ENCODE data around the gene C19orf81. TPM values are rescaled to one million over a fixed set of nuclear protein-coding genes. Genes with fewer than 3 reads are reported as not detected.

Gene C19orf81
- total and polyA plus RNA-seq, 9 of the 15 experiments (the other 6 are each of a cell fraction or from before 2014, with no cell fraction given): 2.5 to 42.9 (median 33.0) TPM; not detected in 4

GRCh38 chr19:50639121-50640112 lies 9.8 kb upstream of the C19orf81 start, which contains the start of gene SYT3 (continued):
- no peak for TF ChIP-seq POLR2AphosphoS5 (IDR thresholded peaks at IDR 0.05; ENCODE audit: control insufficient read depth, insufficient read depth, low read depth, low read length)
- no peak for TF ChIP-seq GTF2E2 (tag; IDR thresholded peaks at IDR 0.05)
- TF ChIP-seq EP400 (IDR thresholded peaks at IDR 0.05): no peak
- TF ChIP-seq NBN (IDR thresholded peaks at IDR 0.05; ENCODE audit: low read depth): no peak
- TF ChIP-seq CHD7 (IDR thresholded peaks at IDR 0.05; ENCODE audit: low read depth, low read length): no peak
- TF ChIP-seq ETV6 (IDR thresholded peaks at IDR 0.05; ENCODE audit: borderline replicate concordance in 1 of 2, low read depth in 2 of 2, low read length in 1 of 2): no peak
- TF ChIP-seq ETV6 (CRISPR knock-in tag; IDR thresholded peaks at IDR 0.05; ENCODE audit: borderline replicate concordance): no peak
- TF ChIP-seq ZNF445 (CRISPR knock-in tag; IDR thresholded peaks at IDR 0.05; ENCODE audit: low read depth): no peak
- TF ChIP-seq POLR2A (conservative IDR thresholded peaks at IDR 0.05): 0 out of 2 replicates have a peak, but pooled peaks have one; percentile 35
- no peak for TF ChIP-seq ETV1 (tag; conservative IDR thresholded peaks at IDR 0.05; ENCODE audit: low read depth)
- 0 out of 4 replicates have a peak, but pooled peaks of 1 of the 2 experiments have one; percentile 24 for TF ChIP-seq TEAD1 (CRISPR knock-in tag; IDR thresholded peaks at IDR 0.05)
- TF ChIP-seq SNIP1 (IDR thresholded peaks at IDR 0.05; ENCODE audit: low read depth): no peak
- TF ChIP-seq HES1 (IDR thresholded peaks at IDR 0.05; ENCODE audit: low read depth): no peak

All from K562 (cell line).